ENCODE data around the gene SEMA6B. TPM values are rescaled to one million over a fixed set of nuclear protein-coding genes. Genes with fewer than 3 reads are reported as not detected.
A peak's percentile ranks its signal among the peaks of the same experiment; 100 is the strongest.

SEMA6B gene
- total and polyA plus RNA-seq, 11 donors: 6.0 to 29.7 (median 10.1) TPM

DNA sequence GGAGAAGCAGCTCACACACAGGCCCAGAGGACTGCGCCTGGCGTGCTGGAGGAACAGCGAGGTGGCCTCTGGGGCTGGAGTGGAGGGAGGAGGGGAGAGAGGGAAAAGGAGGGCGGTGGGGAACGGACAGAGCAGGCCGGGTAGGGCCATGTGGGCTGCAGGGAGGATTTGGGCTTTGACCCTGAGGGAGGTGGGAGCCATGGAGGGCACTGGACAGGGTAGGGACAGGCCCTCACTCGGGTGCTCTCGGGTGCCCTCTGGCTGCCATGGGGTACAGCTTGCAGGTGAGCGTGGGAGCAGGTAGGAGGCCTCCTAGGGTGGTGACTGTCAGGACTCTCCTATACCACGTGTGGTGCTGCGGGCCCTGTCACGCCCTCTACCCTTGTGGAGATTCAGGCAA lies 64.0 kb downstream of the SEMA6B start:
- H3K27ac ChIP-seq: no peak overlapping the region
- ATAC-seq (peak in 2 of 4 donors; percentile 5 to 24), DNase-seq (no peak)
- H3K4me3 ChIP-seq: no peak overlapping the region
- H3K36me3 ChIP-seq: peaks cover 5 to 88% (median 70%) of the 10 kb centered on the region in 9 donors
- TF ChIP-seq, protein P1, sequence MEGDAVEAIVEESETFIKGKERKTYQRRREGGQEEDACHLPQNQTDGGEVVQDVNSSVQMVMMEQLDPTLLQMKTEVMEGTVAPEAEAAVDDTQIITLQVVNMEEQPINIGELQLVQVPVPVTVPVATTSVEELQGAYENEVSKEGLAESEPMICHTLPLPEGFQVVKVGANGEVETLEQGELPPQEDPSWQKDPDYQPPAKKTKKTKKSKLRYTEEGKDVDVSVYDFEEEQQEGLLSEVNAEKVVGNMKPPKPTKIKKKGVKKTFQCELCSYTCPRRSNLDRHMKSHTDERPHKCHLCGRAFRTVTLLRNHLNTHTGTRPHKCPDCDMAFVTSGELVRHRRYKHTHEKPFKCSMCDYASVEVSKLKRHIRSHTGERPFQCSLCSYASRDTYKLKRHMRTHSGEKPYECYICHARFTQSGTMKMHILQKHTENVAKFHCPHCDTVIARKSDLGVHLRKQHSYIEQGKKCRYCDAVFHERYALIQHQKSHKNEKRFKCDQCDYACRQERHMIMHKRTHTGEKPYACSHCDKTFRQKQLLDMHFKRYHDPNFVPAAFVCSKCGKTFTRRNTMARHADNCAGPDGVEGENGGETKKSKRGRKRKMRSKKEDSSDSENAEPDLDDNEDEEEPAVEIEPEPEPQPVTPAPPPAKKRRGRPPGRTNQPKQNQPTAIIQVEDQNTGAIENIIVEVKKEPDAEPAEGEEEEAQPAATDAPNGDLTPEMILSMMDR (IDR thresholded peaks at IDR 0.05): no peak
- WGBS, 4 donors: 89 to 92% (median 91%) methylated on average over 7 to 12 of the region's 12 CpGs
- no peaks in the 10 kb centered on the region for H3K27me3 ChIP-seq
- H3K4me1 ChIP-seq: no peaks in the 10 kb centered on the region
- H3K9me3 ChIP-seq: no peaks in the 10 kb centered on the region
- intact Hi-C loops (cut with DNase I): no loop called here

DNA sequence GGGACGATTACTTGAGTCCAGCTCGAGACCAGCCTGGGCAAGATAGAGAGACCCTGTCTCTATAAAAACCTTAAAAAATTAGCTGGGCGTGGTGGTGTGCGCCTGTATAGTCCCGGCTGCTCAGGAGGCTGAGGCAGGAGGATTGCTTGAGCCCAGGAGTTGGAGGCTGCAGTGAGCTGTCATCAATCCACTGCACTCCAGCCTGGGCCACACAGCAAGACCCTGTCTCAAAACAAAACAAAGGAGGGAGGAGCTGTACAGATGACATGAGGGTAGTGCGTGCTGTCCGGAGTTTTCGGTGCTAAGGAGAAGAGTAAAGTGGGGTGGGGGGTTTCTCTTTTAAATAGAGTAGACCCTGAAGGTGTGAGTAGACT lies 64.8 kb downstream of the SEMA6B start:
- Histone ChIP-seq H3K27me3 (no peaks in the 10 kb centered on the region), H3K4me1 (no peaks in the 10 kb centered on the region), H3K9me3 (no peaks in the 10 kb centered on the region), H3K27ac (no peak overlapping the region), H3K4me3 (no peak overlapping the region), H3K36me3 (peaks cover 5 to 90% (median 73%) of the 10 kb centered on the region in 9 donors)
- ATAC-seq: no peak
- WGBS, 4 donors: 94 to 97% (median 95%) methylated on average over 8 of the region's 8 CpGs
- intact Hi-C loops (cut with DNase I): no loop called here
- DNase-seq: no peak
- TF ChIP-seq, protein P1 (IDR thresholded peaks at IDR 0.05): no peak
- no peak for TF ChIP-seq POLR2A (IDR thresholded peaks at IDR 0.05)

DNA sequence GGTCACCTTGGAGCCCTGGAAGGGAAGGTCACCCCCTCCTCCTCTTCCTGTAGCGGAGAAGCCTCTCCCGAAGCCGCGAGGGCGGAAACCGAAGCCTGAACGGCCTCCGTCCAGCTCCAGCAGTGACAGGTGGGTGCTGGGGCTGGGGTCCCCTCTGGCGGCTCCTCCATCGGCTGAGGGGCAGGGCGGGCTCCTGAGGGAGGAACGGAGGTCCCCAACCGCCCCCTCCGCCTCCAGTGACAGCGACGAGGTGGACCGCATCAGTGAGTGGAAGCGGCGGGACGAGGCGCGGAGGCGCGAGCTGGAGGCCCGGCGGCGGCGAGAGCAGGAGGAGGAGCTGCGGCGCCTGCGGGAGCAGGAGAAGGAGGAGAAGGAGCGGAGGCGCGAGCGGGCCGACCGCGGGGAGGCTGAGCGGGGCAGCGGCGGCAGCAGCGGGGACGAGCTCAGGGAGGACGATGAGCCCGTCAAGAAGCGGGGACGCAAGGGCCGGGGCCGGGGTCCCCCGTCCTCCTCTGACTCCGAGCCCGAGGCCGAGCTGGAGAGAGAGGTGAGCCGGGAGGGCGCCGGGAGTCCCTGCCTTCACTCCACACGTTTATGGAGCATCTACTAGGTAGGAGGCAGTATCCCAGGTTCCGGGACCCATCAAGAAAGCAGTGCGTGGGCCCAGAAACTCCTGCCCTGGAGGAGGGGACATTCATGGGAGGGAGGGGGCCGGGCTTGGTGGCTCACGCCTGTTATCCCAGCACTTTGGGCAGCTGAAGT lies 65.4 kb downstream of the SEMA6B start:
- intact Hi-C loops (cut with DNase I): no loop called here
- DNase-seq (no peak), ATAC-seq (no peak)
- Histone ChIP-seq H3K27ac (no peak overlapping the region), H3K4me3 (no peak overlapping the region), H3K27me3 (no peaks in the 10 kb centered on the region), H3K4me1 (no peaks in the 10 kb centered on the region), H3K9me3 (no peaks in the 10 kb centered on the region), H3K36me3 (peaks cover 5 to 90% (median 79%) of the 10 kb centered on the region in 9 donors)
- WGBS, 4 donors: 95 to 96% (median 95%) methylated on average over 59 to 61 of the region's 61 CpGs
- TF ChIP-seq, protein P1 (IDR thresholded peaks at IDR 0.05): no peak
- no peak for TF ChIP-seq POLR2A (IDR thresholded peaks at IDR 0.05)

DNA sequence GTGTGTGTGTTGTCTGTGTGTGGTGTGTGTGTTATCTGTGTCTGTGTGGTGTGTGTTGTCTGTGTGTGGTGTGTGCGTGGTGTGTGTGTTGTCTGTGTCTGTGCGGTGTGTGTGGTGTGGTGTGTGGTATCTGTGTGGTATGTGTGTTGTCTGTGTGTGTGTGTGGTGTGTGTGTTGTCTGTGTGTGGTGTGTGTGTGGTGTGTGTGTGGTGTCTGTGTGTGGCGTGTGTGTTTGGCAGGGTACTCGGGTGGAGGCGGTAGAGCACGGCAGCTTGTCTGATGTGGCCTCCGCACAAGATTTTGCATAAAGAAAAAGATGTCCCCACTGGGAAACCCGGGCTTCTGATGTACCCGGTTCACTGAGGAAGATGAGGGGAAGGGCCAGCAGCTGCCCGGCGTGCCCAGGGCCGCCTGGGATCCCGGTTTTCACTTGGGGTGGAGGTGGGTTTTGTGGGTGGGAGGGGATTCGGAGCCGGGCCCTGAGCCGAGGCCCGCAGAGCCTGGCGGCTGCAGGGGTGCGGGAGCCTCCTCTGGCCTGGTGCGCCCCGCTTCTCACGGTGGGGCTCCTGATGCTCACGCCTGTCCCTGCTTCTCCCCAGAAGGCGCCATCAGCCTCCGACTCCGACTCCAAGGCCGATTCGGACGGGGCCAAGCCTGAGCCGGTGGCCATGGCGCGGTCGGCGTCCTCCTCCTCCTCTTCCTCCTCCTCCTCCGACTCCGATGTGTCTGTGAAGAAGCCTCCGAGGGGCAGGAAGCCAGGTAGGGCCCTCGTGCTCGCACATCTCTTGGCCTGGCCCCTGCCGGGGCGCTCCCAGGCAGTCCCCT lies 66.2 kb downstream of the SEMA6B start:
- ATAC-seq (no peak), DNase-seq (peak in 1 of 5 donors; percentile 7)
- Histone ChIP-seq H3K27ac (no peak overlapping the region), H3K9me3 (no peaks in the 10 kb centered on the region), H3K36me3 (peaks cover 5 to 90% (median 78%) of the 10 kb centered on the region in 9 donors), H3K4me1 (no peaks in the 10 kb centered on the region), H3K4me3 (no peak overlapping the region), H3K27me3 (no peaks in the 10 kb centered on the region)
- 95 to 96% (median 96%) methylated on average over 33 to 41 of the region's 41 CpGs for WGBS, 4 donors
- no peak for TF ChIP-seq POLR2A (IDR thresholded peaks at IDR 0.05)
- TF ChIP-seq, protein P1 (IDR thresholded peaks at IDR 0.05): no peak
- intact Hi-C loops (cut with DNase I): no loop called here

Measured in heart left ventricle (tissue), 16 donors.